Stomach (tissue), 9 donors: ENCODE measurements around the gene DNAJC4. TPM values are rescaled to one million over a fixed set of nuclear protein-coding genes. Genes with fewer than 3 reads are reported as not detected.
A peak's percentile ranks its signal among the peaks of the same experiment; 100 is the strongest.

Experiments
- DNase-seq, 2 donors: peaks; one replicate each; pipeline versions ENCODE4 v3.0.0 to v3.0.0-alpha.2; 2013 to 2019
- H3K27ac ChIP-seq, 5 donors: fragments of 200-600 bp in 4 of 5; sonication (generic) in 4 of 5; one replicate each; pipeline ENCODE4 v1.5.1; 2013 to 2019; ENCODE audit warnings: mild to moderate bottlenecking in 1 of 5, moderate library complexity in 1 of 5
- H3K27me3 ChIP-seq, 3 donors: fragments of 200-600 bp; sonication (generic); one replicate each; pipeline ENCODE4 v1.5.1; 2017 to 2019; ENCODE audit warnings: mixed run types in 1 of 3
- H3K36me3 ChIP-seq, 4 donors: fragments of 200-600 bp; sonication (generic); 1 replicate in 3 of 4; 2 replicates in 1 of 4; pipeline ENCODE4 v1.5.1; 2016 to 2019
- H3K4me1 ChIP-seq, 4 donors: fragments of 200-600 bp; sonication (generic); one replicate each; pipeline ENCODE4 v1.5.1; 2016 to 2019
- H3K4me3 ChIP-seq, 4 donors: fragments of 200-600 bp; sonication (generic) in 3 of 4; one replicate each; pipeline ENCODE4 v1.5.1; 2016 to 2019; ENCODE audit warnings: mild to moderate bottlenecking in 1 of 4
- H3K9me3 ChIP-seq, 4 donors: fragments of 200-600 bp; sonication (generic); one replicate each; pipeline ENCODE4 v1.5.1; 2016 to 2019
- EP300 ChIP-seq: sonication (generic); formaldehyde crosslinking; IDR thresholded peaks from one replicate; pipeline ENCODE4 v1.6.1; 2017; ENCODE audit warnings: antibody characterized with exemption
- POLR2A ChIP-seq, 4 donors: fragments of 450-650 bp; IDR thresholded peaks; one replicate each; pipeline ENCODE4 v1.6.1; 2016; ENCODE audit warnings: antibody characterized with exemption in 4 of 4, control low read depth in 2 of 4, mild to moderate bottlenecking in 1 of 4, moderate library complexity in 1 of 4
- POLR2AphosphoS5 ChIP-seq, 3 donors: sonication (generic); formaldehyde crosslinking; IDR thresholded peaks; one replicate each; pipeline ENCODE4 v1.6.1; 2016; ENCODE audit warnings: antibody characterized with exemption in 3 of 3
- WGBS, 5 donors: extraction: QIAGEN DNeasy Blood & Tissue Kit in 3 of 5; methylation state at CpG; one replicate each; pipeline versions ENCODE4 v1.1.5 to v1.1.7; 2013 to 2018; 5-methylcytosine and 5-hydroxymethylcytosine counted together
- intact Hi-C: fragments of 100-400 bp; cut with DNase I; formaldehyde crosslinking; loops from one replicate; pipeline ENCODE4 v1.15.1; 2023; ENCODE audit warnings: low total_unique reads
- polyA plus RNA-seq, 3 donors: library from polyadenylated mRNA; stranded (reverse); fragments of 200-250 nt; gene quantifications; one replicate each; pipeline ENCODE4 v1.2.3, GENCODE V29; 2013
- total RNA-seq, 5 donors: library from RNA; depleted of rRNA; stranded (reverse); fragments of >200 nt; gene quantifications; one replicate each; pipeline versions ENCODE4 v1.1.0 to v1.2.3, GENCODE V29; 2014 to 2016
- TF ChIP-seq, protein P1 (sequence below), 7 experiments: fragments of 450-650 bp in 4 of 7; fragments of 200-600 bp in 3 of 7; sonication (generic) in 3 of 7; IDR thresholded peaks; one replicate each; pipeline ENCODE4 v1.5.1; 2016 to 2019; ENCODE audit warnings: antibody characterized with exemption in 7 of 7, control low read depth in 2 of 7, mild to moderate bottlenecking in 1 of 7
- donor health status: healthy with polysubstance abuse.
- donor health status: Bipolar disorder and iron deficiency.
- donor health status: healthy.

DNAJC4 gene
- total and polyA plus RNA-seq, 8 donors = 8.3 to 115 (median 42.8) TPM

DNA sequence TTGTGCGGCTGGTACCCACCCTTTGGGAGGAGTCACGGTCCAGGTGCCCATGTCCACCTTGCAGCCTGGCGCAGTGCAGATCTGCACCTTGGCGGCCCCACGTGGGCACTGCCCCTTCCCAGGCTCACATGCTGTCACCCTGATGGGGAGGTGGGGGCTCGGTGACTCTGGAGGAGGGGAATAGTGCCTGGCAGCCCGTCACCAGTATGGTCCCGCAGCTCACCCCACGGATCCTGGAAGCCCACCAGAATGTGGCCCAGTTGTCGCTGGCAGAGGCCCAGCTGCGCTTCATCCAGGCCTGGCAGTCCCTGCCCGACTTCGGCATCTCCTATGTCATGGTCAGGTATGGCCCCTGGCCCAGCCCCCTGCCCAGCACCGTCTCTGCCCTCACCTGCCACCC lies 9.6 kb upstream of the DNAJC4 start:
- TF ChIP-seq POLR2A (IDR thresholded peaks at IDR 0.05) (no peak), POLR2AphosphoS5 (IDR thresholded peaks at IDR 0.05) (no peak)
- WGBS, 5 donors = 84 to 95% (median 87%) methylated on average over 7 to 14 of the region's 14 CpGs
- intact Hi-C loops = no loop called here
- no peak for DNase-seq
- H3K4me3 ChIP-seq = no peak overlapping the region
- peaks cover 15 to 67% (median 57%) of the 10 kb centered on the region in 4 donors for H3K36me3 ChIP-seq
- no peaks in the 10 kb centered on the region for H3K9me3 ChIP-seq
- no peaks in the 10 kb centered on the region for H3K27me3 ChIP-seq
- no peak overlapping the region for H3K27ac ChIP-seq
- H3K4me1 ChIP-seq = peaks cover 8 to 24% (median 21%) of the 10 kb centered on the region in 4 donors

DNA sequence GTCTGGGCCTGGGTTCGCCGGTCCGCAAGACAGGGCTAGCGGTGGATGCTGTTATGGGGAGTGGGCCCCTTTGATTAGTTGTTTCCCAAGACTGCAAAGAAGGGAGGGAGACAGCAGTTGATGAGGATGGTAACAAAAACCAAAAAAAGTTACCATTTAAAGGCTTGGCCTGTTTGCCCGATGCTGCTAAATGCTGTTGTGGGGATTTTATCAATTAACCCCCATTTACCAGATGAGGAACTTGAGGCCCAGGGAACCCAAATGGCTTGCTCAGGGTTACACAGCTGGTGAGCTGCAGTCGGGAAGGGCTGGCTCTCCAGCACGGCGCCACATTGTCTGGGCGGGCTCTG lies 7.7 kb upstream of the DNAJC4 start:
- no peaks in the 10 kb centered on the region for H3K9me3 ChIP-seq
- TF ChIP-seq POLR2AphosphoS5 (IDR thresholded peaks at IDR 0.05) (no peak), POLR2A (IDR thresholded peaks at IDR 0.05) (no peak), EP300 (no peak)
- TF ChIP-seq, protein P1, sequence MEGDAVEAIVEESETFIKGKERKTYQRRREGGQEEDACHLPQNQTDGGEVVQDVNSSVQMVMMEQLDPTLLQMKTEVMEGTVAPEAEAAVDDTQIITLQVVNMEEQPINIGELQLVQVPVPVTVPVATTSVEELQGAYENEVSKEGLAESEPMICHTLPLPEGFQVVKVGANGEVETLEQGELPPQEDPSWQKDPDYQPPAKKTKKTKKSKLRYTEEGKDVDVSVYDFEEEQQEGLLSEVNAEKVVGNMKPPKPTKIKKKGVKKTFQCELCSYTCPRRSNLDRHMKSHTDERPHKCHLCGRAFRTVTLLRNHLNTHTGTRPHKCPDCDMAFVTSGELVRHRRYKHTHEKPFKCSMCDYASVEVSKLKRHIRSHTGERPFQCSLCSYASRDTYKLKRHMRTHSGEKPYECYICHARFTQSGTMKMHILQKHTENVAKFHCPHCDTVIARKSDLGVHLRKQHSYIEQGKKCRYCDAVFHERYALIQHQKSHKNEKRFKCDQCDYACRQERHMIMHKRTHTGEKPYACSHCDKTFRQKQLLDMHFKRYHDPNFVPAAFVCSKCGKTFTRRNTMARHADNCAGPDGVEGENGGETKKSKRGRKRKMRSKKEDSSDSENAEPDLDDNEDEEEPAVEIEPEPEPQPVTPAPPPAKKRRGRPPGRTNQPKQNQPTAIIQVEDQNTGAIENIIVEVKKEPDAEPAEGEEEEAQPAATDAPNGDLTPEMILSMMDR (IDR thresholded peaks at IDR 0.05) = no peak
- no peak for DNase-seq
- intact Hi-C loops = no loop called here
- peaks cover 15 to 58% (median 51%) of the 10 kb centered on the region in 4 donors for H3K36me3 ChIP-seq
- no peak overlapping the region for H3K4me3 ChIP-seq
- H3K27me3 ChIP-seq = no peaks in the 10 kb centered on the region
- peaks cover 17 to 37% (median 35%) of the 10 kb centered on the region in 4 donors for H3K4me1 ChIP-seq
- WGBS, 5 donors = 54 to 73% (median 70%) methylated on average over 5 to 9 of the region's 9 CpGs
- H3K27ac ChIP-seq = no peak overlapping the region

DNA sequence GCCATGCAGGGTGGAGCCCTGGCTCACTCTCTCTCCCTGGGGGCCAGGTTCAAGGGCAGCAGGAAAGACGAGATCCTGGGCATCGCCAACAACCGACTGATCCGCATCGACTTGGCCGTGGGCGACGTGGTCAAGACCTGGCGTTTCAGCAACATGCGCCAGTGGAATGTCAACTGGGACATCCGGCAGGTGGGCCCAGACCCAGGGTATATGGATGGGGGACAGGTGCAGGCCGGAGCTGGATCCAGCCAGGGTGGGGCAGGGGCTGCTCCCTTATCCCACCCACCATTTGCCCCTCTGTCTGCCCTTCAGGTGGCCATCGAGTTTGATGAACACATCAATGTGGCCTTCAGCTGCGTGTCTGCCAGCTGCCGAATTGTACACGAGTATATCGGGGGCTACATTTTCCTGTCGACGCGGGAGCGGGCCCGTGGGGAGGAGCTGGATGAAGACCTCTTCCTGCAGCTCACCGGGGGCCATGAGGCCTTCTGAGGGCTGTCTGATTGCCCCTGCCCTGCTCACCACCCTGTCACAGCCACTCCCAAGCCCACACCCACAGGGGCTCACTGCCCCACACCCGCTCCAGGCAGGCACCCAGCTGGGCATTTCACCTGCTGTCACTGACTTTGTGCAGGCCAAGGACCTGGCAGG lies 7.2 kb upstream of the DNAJC4 start:
- TF ChIP-seq POLR2AphosphoS5 (IDR thresholded peaks at IDR 0.05) (no peak), EP300 (no peak), POLR2A (IDR thresholded peaks at IDR 0.05) (no peak)
- Histone ChIP-seq H3K4me3 (no peak overlapping the region), H3K27ac (no peak overlapping the region), H3K27me3 (no peaks in the 10 kb centered on the region), H3K36me3 (peaks cover 15 to 57% (median 51%) of the 10 kb centered on the region in 4 donors), H3K4me1 (peaks cover 21 to 42% (median 40%) of the 10 kb centered on the region in 4 donors), H3K9me3 (no peaks in the 10 kb centered on the region)
- 81 to 84% (median 82%) methylated on average over 12 to 24 of the region's 24 CpGs for WGBS, 5 donors
- peak in 1 of 2 donors; percentile 14 for DNase-seq
- intact Hi-C loops = no loop called here

DNA sequence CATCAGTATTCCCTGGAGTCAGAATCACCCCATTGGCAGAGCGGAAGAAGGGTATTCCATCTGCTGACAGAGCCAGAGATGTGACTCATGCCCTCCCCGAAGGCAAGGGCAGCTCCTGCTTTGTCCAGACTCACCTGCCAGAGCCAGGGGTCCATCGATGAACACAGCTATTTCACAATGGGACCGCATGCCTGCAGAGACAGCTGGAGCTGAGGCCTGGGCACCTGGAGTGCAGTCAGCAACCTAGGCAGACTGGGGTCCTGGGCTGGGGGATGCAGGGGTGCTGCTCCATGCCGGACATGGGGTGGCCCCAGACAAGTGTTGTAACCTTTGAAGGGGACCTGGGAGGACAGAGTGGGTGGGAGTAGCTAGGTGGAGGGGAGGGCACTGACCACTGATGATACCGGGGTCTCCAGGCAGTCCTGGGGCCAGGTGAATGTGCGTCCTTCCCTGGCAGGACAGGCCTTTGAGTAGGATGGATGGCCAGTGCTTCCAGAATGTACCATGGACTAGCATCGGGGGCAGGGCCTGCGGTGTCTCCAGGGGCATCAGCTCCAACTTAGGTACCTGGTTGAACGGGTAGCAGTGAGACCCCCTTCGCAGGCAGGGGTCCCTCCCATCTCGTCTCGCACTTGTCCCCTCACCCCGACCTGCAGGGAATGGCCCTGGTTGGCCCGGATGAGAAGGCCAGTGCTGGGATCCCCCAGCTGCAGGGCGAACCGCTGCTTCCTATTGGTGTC lies 6.0 kb upstream of the DNAJC4 start:
- Histone ChIP-seq H3K9me3 (no peaks in the 10 kb centered on the region), H3K36me3 (peaks cover 15 to 47% (median 44%) of the 10 kb centered on the region in 4 donors), H3K27me3 (no peaks in the 10 kb centered on the region), H3K27ac (no peak overlapping the region), H3K4me1 (peaks cover 26 to 53% (median 44%) of the 10 kb centered on the region in 4 donors), H3K4me3 (no peak overlapping the region)
- TF ChIP-seq, protein P1 (IDR thresholded peaks at IDR 0.05) = no peak
- intact Hi-C loops = no loop called here
- WGBS, 5 donors = 89 to 94% (median 93%) methylated on average over 10 to 17 of the region's 17 CpGs
- no peak for DNase-seq

DNA sequence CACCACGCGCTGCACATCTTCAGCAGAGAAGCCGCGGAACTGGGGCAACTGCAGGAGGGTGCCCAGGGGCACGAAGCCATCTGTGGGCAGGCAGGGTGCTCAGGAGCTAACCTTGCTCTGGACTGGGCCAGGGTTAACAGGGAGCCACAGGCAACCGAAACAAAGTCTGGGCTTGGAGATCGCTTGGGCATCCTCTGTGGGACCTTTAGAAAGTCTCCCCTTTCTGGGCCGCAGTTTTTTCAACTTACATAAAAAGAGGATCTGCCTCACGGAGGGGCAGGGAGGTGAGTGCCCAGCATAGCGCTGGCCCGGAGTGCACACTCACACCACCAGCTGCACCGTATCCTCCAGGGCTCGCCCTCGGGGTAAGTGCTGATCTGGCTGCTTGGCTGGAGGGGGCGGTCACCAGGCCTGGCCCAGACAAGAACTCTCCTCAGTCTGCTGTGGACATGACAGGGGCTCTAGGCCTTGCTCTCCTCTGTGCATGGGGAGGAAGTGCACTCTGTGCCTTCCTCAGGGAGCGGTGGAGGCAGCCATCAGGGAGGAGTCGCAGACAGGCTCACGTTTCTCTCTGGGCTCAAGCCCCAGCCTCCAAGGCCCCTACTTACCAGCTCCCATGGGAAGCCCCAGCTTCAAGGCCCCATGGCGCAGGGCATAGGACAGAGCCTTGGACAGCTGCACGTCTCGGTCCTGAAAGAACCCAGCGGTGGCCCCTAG lies 5.3 kb upstream of the DNAJC4 start:
- no peak for DNase-seq
- intact Hi-C loops = no loop called here
- no peak for TF ChIP-seq POLR2A (IDR thresholded peaks at IDR 0.05)
- TF ChIP-seq EP300 = no peak
- TF ChIP-seq, protein P1 (IDR thresholded peaks at IDR 0.05) = no peak
- H3K9me3 ChIP-seq = no peaks in the 10 kb centered on the region
- H3K27ac ChIP-seq = peak overlapping the region; percentile 94 to 97 (median 96)
- H3K4me3 ChIP-seq = peak overlapping the region; percentile 70 to 90 (median 74)
- peaks cover 32 to 60% (median 51%) of the 10 kb centered on the region in 4 donors for H3K4me1 ChIP-seq
- peaks cover 15 to 40% (median 37%) of the 10 kb centered on the region in 4 donors for H3K36me3 ChIP-seq
- no peaks in the 10 kb centered on the region for H3K27me3 ChIP-seq
- WGBS, 5 donors = 45 to 57% (median 52%) methylated on average over 20 to 22 of the region's 22 CpGs
